HepG2 (cell line): Measurements from ENCODE around the gene IQCB1. TPM values are rescaled to one million over a fixed set of nuclear protein-coding genes. Genes with fewer than 3 reads are reported as not detected.

Experiments used
- ATAC-seq: fragments of 200-7000 bp; cut with Tn5 transposase; 3 replicates; pipeline ENCODE4 v1.9.1; 2020; ENCODE audit warnings: mild to moderate bottlenecking, moderate library complexity
- BruUV-seq: library from RNA; stranded (reverse); fragments of 400-500 nt; replicated peaks from 2 replicates; lab custom pipeline; 2021; lab: Mats Ljungman, UMichigan
- CTCF ChIA-PET: fragments of 300-600 bp; formaldehyde crosslinking; extraction: SDS; loops from one replicate; lab custom pipeline; 2021; ENCODE audit warnings: low total read pairs, inconsistent platforms, low intra/inter-chr PET ratio; lab: Yijun Ruan, JAX
- POLR2A ChIA-PET: fragments of 350-600 bp; sonication (Branson Sonifier 250); formaldehyde crosslinking; loops from one replicate; lab custom pipeline; 2020; ENCODE audit warnings: antibody characterized with exemption, inconsistent platforms; lab: Yijun Ruan, JAX
- DNase-seq: peaks from one replicate; pipeline ENCODE4 v3.0.0-alpha.2; 2015; ENCODE audit warnings: low spot score
- FAIRE-seq: peaks from 3 replicates; lab custom pipeline; 2011; peaks lifted over from hg19 to GRCh38; lab: Jason Lieb, UNC
- H2AFZ ChIP-seq: one replicate; pipeline ENCODE4 v1.6.1; 2011; ENCODE audit warnings: low read length, inconsistent platforms
- H3K27ac ChIP-seq: fragments of 300-600 bp; 3 replicates; pipeline ENCODE4 v1.8.0; 2011; ENCODE audit warnings: mixed run types, mild to moderate bottlenecking, mixed read lengths, low read length, inconsistent platforms; ENCODE audit not compliant: insufficient read depth; ENCODE audit errors: extremely low read length
- H3K27me3 ChIP-seq, 2 experiments: fragments of 200-600 bp in 1 of 2; 2 replicates in 1 of 2; 3 replicates in 1 of 2; pipeline versions ENCODE4 v1.6.0 to v1.8.0; 2011; ENCODE audit warnings: low read length in 2 of 2, mild to moderate bottlenecking in 2 of 2, moderate library complexity in 2 of 2, inconsistent platforms in 1 of 2; ENCODE audit not compliant: insufficient read depth in 2 of 2, control insufficient read depth in 1 of 2
- H3K36me3 ChIP-seq, 2 experiments: fragments of 200-600 bp in 1 of 2; replicated peaks in 1 of 2; 2 replicates in 1 of 2; 3 replicates in 1 of 2; pipeline versions ENCODE4 v1.5.1 to v1.8.0; 2011; ENCODE audit warnings: low read length in 2 of 2, inconsistent platforms in 1 of 2; ENCODE audit not compliant: insufficient read depth in 2 of 2, control insufficient read depth in 1 of 2
- H3K4me1 ChIP-seq: 2 replicates; pipeline ENCODE4 v1.5.1; 2012; ENCODE audit warnings: low read length, inconsistent platforms; ENCODE audit not compliant: insufficient read depth
- H3K4me2 ChIP-seq: 2 replicates; pipeline ENCODE4 v1.6.0; 2011; ENCODE audit warnings: low read depth, low read length, inconsistent platforms
- H3K4me3 ChIP-seq, 3 experiments: fragments of 200-600 bp in 1 of 3; sonication (generic), shearing (Covaris generic) in 1 of 3; replicated peaks in 1 of 3; 2 replicates each; pipeline ENCODE4 v1.5.1; 2011 to 2016; ENCODE audit warnings: low read length in 3 of 3, inconsistent platforms in 2 of 3, low read depth in 2 of 3, mild to moderate bottlenecking in 2 of 3, control low read depth in 1 of 3, mixed read lengths in 1 of 3; ENCODE audit not compliant: insufficient read depth in 1 of 3
- H3K79me2 ChIP-seq: one replicate; pipeline ENCODE4 v1.6.1; 2011; ENCODE audit warnings: low read length, inconsistent platforms; ENCODE audit not compliant: insufficient read depth
- H3K9ac ChIP-seq: 2 replicates; pipeline ENCODE4 v1.6.0; 2011; ENCODE audit warnings: mild to moderate bottlenecking, low read depth, low read length, inconsistent platforms; ENCODE audit not compliant: insufficient read depth
- H3K9me3 ChIP-seq: 2 replicates; pipeline ENCODE4 v1.5.1; 2012; ENCODE audit warnings: mild to moderate bottlenecking, low read length
- H4K20me1 ChIP-seq: 2 replicates; pipeline ENCODE4 v1.6.0; 2011; ENCODE audit warnings: inconsistent platforms, mild to moderate bottlenecking, low read length, moderate library complexity; ENCODE audit not compliant: insufficient read depth
- ATF5 ChIP-seq: sonication (generic); formaldehyde crosslinking; IDR thresholded peaks from 2 replicates; pipeline ENCODE4 v1.4.0; 2020; ENCODE audit warnings: mild to moderate bottlenecking, low read depth, missing genetic modification reagents
- CREBL2 ChIP-seq: sonication (generic); formaldehyde crosslinking; IDR thresholded peaks from 2 replicates; pipeline ENCODE4 v1.8.1; 2023; ENCODE audit warnings: missing genetic modification reagents, mild to moderate bottlenecking, borderline replicate concordance
- ERF ChIP-seq: IDR thresholded peaks from 2 replicates; pipeline ENCODE4 v1.6.1; 2018; ENCODE audit warnings: missing biosample characterization, missing genetic modification reagents
- FOXK1 ChIP-seq: sonication (generic); formaldehyde crosslinking; IDR thresholded peaks from 2 replicates; pipeline ENCODE4 v1.4.0; 2020; ENCODE audit warnings: low read depth, missing genetic modification reagents, borderline replicate concordance
- HDAC1 ChIP-seq: sonication (generic); formaldehyde crosslinking; IDR thresholded peaks from 2 replicates; pipeline ENCODE4 v1.5.1; 2020; ENCODE audit warnings: mild to moderate bottlenecking, missing genetic modification reagents
- ZBTB14 ChIP-seq: sonication (generic); formaldehyde crosslinking; IDR thresholded peaks from 2 replicates; pipeline ENCODE4 v1.4.0; 2020; ENCODE audit warnings: missing genetic modification reagents
- ZBTB33 ChIP-seq: sonication (generic); formaldehyde crosslinking; IDR thresholded peaks from 2 replicates; pipeline ENCODE4 v1.4.0; 2020; ENCODE audit warnings: missing genetic modification reagents
- ZEB1 ChIP-seq: IDR thresholded peaks from 2 replicates; pipeline ENCODE4 v1.6.1; 2012; ENCODE audit warnings: mild to moderate bottlenecking, low read depth, inconsistent platforms; ENCODE audit not compliant: insufficient replicate concordance
- ZNF549 ChIP-seq: sonication (generic); formaldehyde crosslinking; IDR thresholded peaks from 2 replicates; pipeline ENCODE4 v1.5.0; 2020; ENCODE audit warnings: missing genetic modification reagents
- ZNF773 ChIP-seq: sonication (generic); formaldehyde crosslinking; IDR thresholded peaks from 2 replicates; pipeline ENCODE4 v1.4.0; 2020; ENCODE audit warnings: missing genetic modification reagents, borderline replicate concordance
- ZSCAN30 ChIP-seq: sonication (generic); formaldehyde crosslinking; IDR thresholded peaks from 2 replicates; pipeline ENCODE4 v1.5.0; 2020; ENCODE audit warnings: mild to moderate bottlenecking, missing genetic modification reagents
- WGBS: methylation state at CpG from one replicate; pipeline ENCODE4 v1.1.6; 2017; ENCODE audit warnings: low lambda C conversion rate; 5-methylcytosine and 5-hydroxymethylcytosine counted together
- in situ Hi-C: cut with HindIII; loops from 2 replicates; pipeline ENCODE4 v1.10.0; 2017; ENCODE audit warnings: low pct_unique_long_range_greater_than_20kb; ENCODE audit not compliant: extremely low pct_ligation_motif_present
- intact Hi-C: fragments of 100-400 bp; cut with micrococcal nuclease; formaldehyde crosslinking; loops from one replicate; pipeline ENCODE4 v1.10.0; 2022; ENCODE audit not compliant: unreplicated experiment
- polyA plus RNA-seq, 8 experiments: library from polyadenylated mRNA; depleted of rRNA in 3 of 8; stranded (reverse) in 7 of 8; unstranded in 1 of 8; fragments of >200 nt; fragmentation: Illumina TruSeq in 4 of 8; extraction: Trizol in 4 of 8; gene quantifications; 2 replicates each; pipeline versions ENCODE4 v1.2.1 to v1.2.3, GENCODE V29; 2011 to 2016; ENCODE audit warnings: low read depth in 4 of 8, missing spikeins in 1 of 8, mixed read lengths in 1 of 8; ENCODE audit not compliant: insufficient read depth in 1 of 8
- total RNA-seq, 5 experiments: library from RNA; depleted of rRNA; stranded (reverse); fragments of >200 nt; fragmentation: Illumina TruSeq; extraction: Trizol; gene quantifications; 2 replicates each; pipeline ENCODE4 v1.2.3, GENCODE V29; 2016; ENCODE audit warnings: low read depth in 1 of 5
- TF ChIP-seq, protein P1 (sequence below): sonication (generic); formaldehyde crosslinking; IDR thresholded peaks from 2 replicates; pipeline ENCODE4 v1.4.0; 2020; ENCODE audit warnings: missing genetic modification reagents, borderline replicate concordance

The IQCB1 gene
- total and polyA plus RNA-seq, 2 of the 13 experiments (the other 11 are each of a cell fraction or from before 2014, with no cell fraction given): 18.0 to 41.4 TPM

DNA sequence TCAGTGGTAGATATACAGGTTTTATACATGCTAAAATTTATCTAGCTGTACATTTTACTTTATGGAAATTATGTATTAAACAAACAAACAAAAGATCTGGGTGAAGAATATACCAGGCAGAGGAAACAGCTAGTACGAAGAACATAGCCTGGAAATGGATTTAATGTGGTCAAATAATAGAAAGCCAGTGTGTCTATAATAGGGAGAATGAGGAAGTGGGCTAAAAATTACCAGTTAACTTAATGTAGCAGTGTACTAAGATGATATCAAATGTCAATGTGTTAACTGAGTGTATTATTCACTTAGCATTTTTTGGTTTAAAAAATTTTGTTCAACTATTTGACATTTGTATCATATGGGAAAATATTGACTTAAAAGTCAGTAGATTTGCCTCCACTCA is 36.6 kb upstream of the IQCB1 start:
- no peaks in the 10 kb centered on the region for H3K27me3 ChIP-seq
- H3K79me2 ChIP-seq: no peaks in the 10 kb centered on the region
- no peak overlapping the region for H3K4me2 ChIP-seq
- no TSS peak for BruUV-seq
- TF ChIP-seq ZSCAN30 (CRISPR knock-in tag) (no peak), ERF (CRISPR knock-in tag) (no peak), ATF5 (CRISPR knock-in tag) (no peak), ZBTB33 (no peak), ZNF549 (no peak), FOXK1 (CRISPR knock-in tag) (no peak), HDAC1 (no peak), CREBL2 (CRISPR knock-in tag) (no peak), ZBTB14 (CRISPR knock-in tag) (no peak), ZEB1 (no peak), ZNF773 (CRISPR knock-in tag) (no peak)
- TF ChIP-seq, protein P1, sequence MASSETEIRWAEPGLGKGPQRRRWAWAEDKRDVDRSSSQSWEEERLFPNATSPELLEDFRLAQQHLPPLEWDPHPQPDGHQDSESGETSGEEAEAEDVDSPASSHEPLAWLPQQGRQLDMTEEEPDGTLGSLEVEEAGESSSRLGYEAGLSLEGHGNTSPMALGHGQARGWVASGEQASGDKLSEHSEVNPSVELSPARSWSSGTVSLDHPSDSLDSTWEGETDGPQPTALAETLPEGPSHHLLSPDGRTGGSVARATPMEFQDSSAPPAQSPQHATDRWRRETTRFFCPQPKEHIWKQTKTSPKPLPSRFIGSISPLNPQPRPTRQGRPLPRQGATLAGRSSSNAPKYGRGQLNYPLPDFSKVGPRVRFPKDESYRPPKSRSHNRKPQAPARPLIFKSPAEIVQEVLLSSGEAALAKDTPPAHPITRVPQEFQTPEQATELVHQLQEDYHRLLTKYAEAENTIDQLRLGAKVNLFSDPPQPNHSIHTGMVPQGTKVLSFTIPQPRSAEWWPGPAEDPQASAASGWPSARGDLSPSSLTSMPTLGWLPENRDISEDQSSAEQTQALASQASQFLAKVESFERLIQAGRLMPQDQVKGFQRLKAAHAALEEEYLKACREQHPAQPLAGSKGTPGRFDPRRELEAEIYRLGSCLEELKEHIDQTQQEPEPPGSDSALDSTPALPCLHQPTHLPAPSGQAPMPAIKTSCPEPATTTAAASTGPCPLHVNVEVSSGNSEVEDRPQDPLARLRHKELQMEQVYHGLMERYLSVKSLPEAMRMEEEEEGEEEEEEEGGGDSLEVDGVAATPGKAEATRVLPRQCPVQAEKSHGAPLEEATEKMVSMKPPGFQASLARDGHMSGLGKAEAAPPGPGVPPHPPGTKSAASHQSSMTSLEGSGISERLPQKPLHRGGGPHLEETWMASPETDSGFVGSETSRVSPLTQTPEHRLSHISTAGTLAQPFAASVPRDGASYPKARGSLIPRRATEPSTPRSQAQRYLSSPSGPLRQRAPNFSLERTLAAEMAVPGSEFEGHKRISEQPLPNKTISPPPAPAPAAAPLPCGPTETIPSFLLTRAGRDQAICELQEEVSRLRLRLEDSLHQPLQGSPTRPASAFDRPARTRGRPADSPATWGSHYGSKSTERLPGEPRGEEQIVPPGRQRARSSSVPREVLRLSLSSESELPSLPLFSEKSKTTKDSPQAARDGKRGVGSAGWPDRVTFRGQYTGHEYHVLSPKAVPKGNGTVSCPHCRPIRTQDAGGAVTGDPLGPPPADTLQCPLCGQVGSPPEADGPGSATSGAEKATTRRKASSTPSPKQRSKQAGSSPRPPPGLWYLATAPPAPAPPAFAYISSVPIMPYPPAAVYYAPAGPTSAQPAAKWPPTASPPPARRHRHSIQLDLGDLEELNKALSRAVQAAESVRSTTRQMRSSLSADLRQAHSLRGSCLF: no peak
- H3K4me3 ChIP-seq: no peak overlapping the region
- DNase-seq: no peak
- 98% methylated on average over 1 of the region's 1 CpG for WGBS
- no peaks in the 10 kb centered on the region for H3K36me3 ChIP-seq
- ChIA-PET POLR2A (no interaction called here), CTCF (no interaction called here)
- H3K27ac ChIP-seq: no peak overlapping the region
- no peak overlapping the region for H2AFZ ChIP-seq
- H4K20me1 ChIP-seq: no peaks in the 10 kb centered on the region
- in situ Hi-C loops (no loop called here), intact Hi-C loops (no loop called here)
- ATAC-seq: no peak
- no peak for FAIRE-seq
- no peaks in the 10 kb centered on the region for H3K9me3 ChIP-seq
- H3K9ac ChIP-seq: no peak overlapping the region
- no peaks in the 10 kb centered on the region for H3K4me1 ChIP-seq
